IMR-90 (cell line): ENCODE data around the gene NGEF. TPM values are rescaled to one million over a fixed set of nuclear protein-coding genes. Genes with fewer than 3 reads are reported as not detected.
A peak's percentile ranks its signal among the peaks of the same experiment; 100 is the strongest.

Source experiments
- ATAC-seq: fragments of 200-7000 bp; cut with Tn5 transposase; 2 replicates; pipeline ENCODE4 v1.9.1; 2020; ENCODE audit warnings: low read depth, mild to moderate bottlenecking, moderate library complexity
- BruUV-seq: library from RNA; stranded (reverse); fragments of 400-500 nt; replicated peaks from 2 replicates; lab custom pipeline; 2021; lab: Mats Ljungman, UMichigan
- CTCF ChIA-PET: fragments of 300-600 bp; formaldehyde crosslinking; extraction: SDS; loops from one replicate; lab custom pipeline; 2021; ENCODE audit warnings: antibody characterized with exemption; lab: Yijun Ruan, JAX
- POLR2A ChIA-PET: fragments of 300-600 bp; sonication (Branson Sonifier 250); formaldehyde crosslinking; loops from one replicate; lab custom pipeline; 2022; ENCODE audit warnings: antibody characterized with exemption; ENCODE audit not compliant: unreplicated experiment; lab: Charles Lee
- DNase-seq: peaks from one replicate; pipeline ENCODE4 v3.0.0; 2013
- H2AFZ ChIP-seq: replicated peaks from 2 replicates; pipeline ENCODE3; 2013; ENCODE audit warnings: low read length, mild to moderate bottlenecking; ENCODE audit not compliant: poor library complexity
- H2AK5ac ChIP-seq: 2 replicates; pipeline ENCODE4 v1.6.1; 2013; ENCODE audit warnings: low read depth, low read length, inconsistent platforms
- H2AK9ac ChIP-seq: replicated peaks from 2 replicates; pipeline ENCODE3; 2013; ENCODE audit warnings: mild to moderate bottlenecking, low read depth, low read length, moderate library complexity; ENCODE audit not compliant: poor library complexity
- H2BK120ac ChIP-seq: 2 replicates; pipeline ENCODE4 v1.6.1; 2013; ENCODE audit warnings: low read depth, low read length, inconsistent platforms
- H2BK15ac ChIP-seq: 3 replicates; pipeline ENCODE4 v1.6.1; 2013; ENCODE audit warnings: low read depth, low read length, inconsistent platforms
- H2BK20ac ChIP-seq: 2 replicates; pipeline ENCODE4 v1.6.1; 2013; ENCODE audit warnings: low read depth, mild to moderate bottlenecking, inconsistent platforms, low read length, moderate library complexity
- H2BK5ac ChIP-seq: 2 replicates; pipeline ENCODE4 v1.6.1; 2013; ENCODE audit warnings: mild to moderate bottlenecking, low read depth, low read length, inconsistent platforms; ENCODE audit not compliant: poor library complexity, severe bottlenecking
- H3K14ac ChIP-seq: replicated peaks from 2 replicates; pipeline ENCODE4 v1.6.1; 2013; ENCODE audit warnings: low read depth, low read length, inconsistent platforms
- H3K18ac ChIP-seq: 2 replicates; pipeline ENCODE4 v1.6.1; 2013; ENCODE audit warnings: low read depth, low read length, control low read depth
- H3K23ac ChIP-seq: 2 replicates; pipeline ENCODE4 v1.6.1; 2013; ENCODE audit warnings: low read depth, low read length, inconsistent platforms
- H3K27ac ChIP-seq: 2 replicates; pipeline ENCODE4 v1.5.1; 2013; ENCODE audit warnings: mild to moderate bottlenecking, control low read depth, low read length; ENCODE audit not compliant: insufficient read depth
- H3K27me3 ChIP-seq: 2 replicates; pipeline ENCODE4 v1.6.1; 2013; ENCODE audit warnings: low read length; ENCODE audit not compliant: control insufficient read depth, insufficient read depth
- H3K36me3 ChIP-seq: 2 replicates; pipeline ENCODE4 v1.6.1; 2013; ENCODE audit warnings: low read length, mixed read lengths; ENCODE audit not compliant: control insufficient read depth, insufficient read depth
- H3K4ac ChIP-seq: 2 replicates; pipeline ENCODE4 v1.6.1; 2013; ENCODE audit warnings: low read depth, low read length, inconsistent platforms
- H3K4me1 ChIP-seq: 2 replicates; pipeline ENCODE4 v1.6.1; 2013; ENCODE audit warnings: low read length, mixed read lengths; ENCODE audit not compliant: control insufficient read depth, insufficient read depth
- H3K4me2 ChIP-seq: 2 replicates; pipeline ENCODE4 v1.6.1; 2013; ENCODE audit warnings: low read depth, mild to moderate bottlenecking, control low read depth, low read length, moderate library complexity
- H3K4me3 ChIP-seq: 2 replicates; pipeline ENCODE4 v1.5.1; 2013; ENCODE audit warnings: low read depth, mild to moderate bottlenecking, control low read depth, low read length, moderate library complexity; ENCODE audit not compliant: insufficient read depth
- H3K56ac ChIP-seq: 2 replicates; pipeline ENCODE4 v1.6.1; 2013; ENCODE audit warnings: low read length, inconsistent platforms; ENCODE audit not compliant: insufficient read depth; ENCODE audit errors: extremely low read depth
- H3K79me1 ChIP-seq, 2 experiments: 2 replicates each; pipeline ENCODE4 v1.6.1; 2013; ENCODE audit warnings: low read length in 2 of 2, inconsistent platforms in 1 of 2, low read depth in 1 of 2
- H3K9ac ChIP-seq: 2 replicates; pipeline ENCODE4 v1.6.1; 2013; ENCODE audit warnings: low read depth, low read length, control low read depth
- H3K9me1 ChIP-seq: 2 replicates; pipeline ENCODE4 v1.6.1; 2013; ENCODE audit warnings: low read length, inconsistent platforms; ENCODE audit not compliant: insufficient read depth
- H3K9me3 ChIP-seq: 2 replicates; pipeline ENCODE4 v1.6.1; 2013; ENCODE audit warnings: low read length; ENCODE audit not compliant: control insufficient read depth, insufficient read depth
- H4K20me1 ChIP-seq: 2 replicates; pipeline ENCODE4 v1.6.1; 2013; ENCODE audit warnings: low read length, inconsistent platforms; ENCODE audit not compliant: insufficient read depth
- H4K5ac ChIP-seq: 2 replicates; pipeline ENCODE4 v1.6.1; 2013; ENCODE audit warnings: mild to moderate bottlenecking, low read depth, low read length, control low read depth
- H4K8ac ChIP-seq, 2 experiments: 2 replicates each; pipeline ENCODE4 v1.6.1; 2013; ENCODE audit warnings: low read depth in 2 of 2, low read length in 2 of 2, control low read depth in 1 of 2, inconsistent platforms in 1 of 2
- H4K91ac ChIP-seq: 2 replicates; pipeline ENCODE4 v1.6.1; 2013; ENCODE audit warnings: low read depth, low read length, inconsistent platforms; ENCODE audit not compliant: insufficient read depth
- BHLHE40 ChIP-seq: fragments of 150-350 bp; IDR thresholded peaks from 2 replicates; pipeline ENCODE4 v1.6.1; 2016; ENCODE audit warnings: mild to moderate bottlenecking, low read depth, low read length
- CEBPB ChIP-seq: IDR thresholded peaks from 2 replicates; pipeline ENCODE4 v1.6.1; 2012; ENCODE audit warnings: low read depth, low read length, improper control_type of control experiment
- FOS ChIP-seq: fragments of 150-350 bp; IDR thresholded peaks from 2 replicates; pipeline ENCODE4 v1.6.1; 2016; ENCODE audit warnings: low read depth, low read length
- MAFK ChIP-seq: IDR thresholded peaks from 2 replicates; pipeline ENCODE4 v1.6.1; 2012; ENCODE audit warnings: low read depth, low read length, improper control_type of control experiment
- NFE2L2 ChIP-seq: fragments of 150-350 bp; IDR thresholded peaks from 2 replicates; pipeline ENCODE4 v1.6.1; 2016; ENCODE audit warnings: low read depth, mild to moderate bottlenecking, low read length
- RCOR1 ChIP-seq: IDR thresholded peaks from 2 replicates; pipeline ENCODE4 v1.6.1; 2012; ENCODE audit warnings: mild to moderate bottlenecking, low read length, improper control_type of control experiment; ENCODE audit not compliant: insufficient replicate concordance
- WGBS, 2 experiments: methylation state at CpG; one replicate each; pipeline versions ENCODE4 v1.1.5 to v1.1.7; 2013; ENCODE audit warnings: missing lambda C conversion rate in 2 of 2; ENCODE audit not compliant: insufficient read length in 1 of 2; ENCODE audit errors: extremely low coverage in 2 of 2; 5-methylcytosine and 5-hydroxymethylcytosine counted together
- dilution Hi-C: fragments of 300-500 bp; cut with HindIII; formaldehyde crosslinking; loops from one replicate; pipeline ENCODE4 v1.14.3; 2018; ENCODE audit warnings: low sequenced_read_pairs; ENCODE audit not compliant: unreplicated experiment
- in situ Hi-C: fragments of 300-500 bp; cut with MboI; formaldehyde crosslinking; loops from 3 replicates; pipeline ENCODE4 v1.14.3; 2019; ENCODE audit warnings: low sequenced_read_pairs, inconsistent platforms, mixed read lengths
- intact Hi-C: fragments of 100-400 bp; cut with micrococcal nuclease; formaldehyde crosslinking; loops from 2 replicates; pipeline ENCODE4 v1.10.0; 2022
- polyA plus RNA-seq, 3 experiments: library from polyadenylated mRNA; depleted of rRNA; stranded (reverse); fragments of >200 nt; gene quantifications; 2 replicates each; pipeline ENCODE4 v1.2.3, GENCODE V29; 2012; ENCODE audit warnings: low replicate concordance in 1 of 3
- total RNA-seq: library from RNA; depleted of rRNA; stranded (reverse); fragments of >200 nt; gene quantifications from 2 replicates; pipeline ENCODE4 v1.2.3, GENCODE V29; 2012

Gene NGEF
- total and polyA plus RNA-seq, 2 of the 4 experiments (the other 2 are of a cell fraction): 1.1 to 1.7 TPM

DNA sequence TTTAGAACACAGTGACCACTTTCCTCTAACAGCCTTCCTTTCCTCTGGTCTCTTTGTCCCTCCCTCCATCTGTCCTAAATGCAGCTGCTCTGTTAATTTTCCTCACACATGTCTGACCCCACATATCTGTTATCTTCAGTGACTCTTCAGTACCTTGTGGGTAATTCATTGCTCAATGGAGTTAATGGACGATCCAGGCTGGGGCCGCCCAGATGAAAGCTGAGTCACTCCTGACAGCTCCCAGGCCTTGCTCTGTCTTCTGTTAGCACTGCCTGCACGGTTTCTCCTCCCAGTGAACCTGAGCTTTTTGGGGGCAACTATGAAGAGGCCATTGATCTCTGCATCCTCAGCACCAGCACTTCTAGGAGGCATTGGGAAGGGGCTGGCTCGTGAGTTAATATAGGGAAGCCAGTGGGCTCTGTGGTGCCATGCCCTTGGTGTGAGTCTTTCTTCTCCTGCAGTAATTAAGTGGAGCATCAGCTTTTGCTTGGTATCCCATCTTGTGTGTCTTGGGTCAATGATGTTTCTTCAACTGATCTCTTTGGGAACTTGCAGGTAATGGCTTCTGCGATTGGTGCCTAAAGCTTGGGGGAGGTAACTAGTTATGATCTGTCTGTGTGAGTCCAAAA lies 75.7 kb downstream of the NGEF start:
- POLR2A ChIA-PET: interaction anchor here (0.6 kb wide), 1 partner anchor 17 kb away, joined by 3 read pairs; no protein-coding TSS in a partner anchor
- H2AFZ ChIP-seq: no peak overlapping the region

More for the DNA sequence above, 75.7 kb downstream of the NGEF start:
- H4K5ac ChIP-seq: no peak overlapping the region
- dilution Hi-C loops: no loop called here
- DNase-seq (peak; percentile 55), ATAC-seq (peak; percentile 95)
- H2BK15ac ChIP-seq: no peak overlapping the region
- no peak overlapping the region for H4K8ac ChIP-seq
- no peaks in the 10 kb centered on the region for H4K20me1 ChIP-seq
- no peaks in the 10 kb centered on the region for H3K79me1 ChIP-seq
- 38% methylated on average over 2 of the region's 5 CpGs; no CpG with 5 or more reads in 1 of the 2 experiments for WGBS, 2 experiments
- in situ Hi-C loops: no loop called here
- no peak overlapping the region; the same call in 1 of the 2 replicates for H3K23ac ChIP-seq
- CTCF ChIA-PET: interaction anchor here (1.1 kb wide), 1 partner anchor 117 kb away, joined by 3 read pairs; no protein-coding TSS in a partner anchor
- no peak overlapping the region for H3K4ac ChIP-seq
- H3K9ac ChIP-seq: no peak overlapping the region
- no peak overlapping the region for H2AK5ac ChIP-seq
- H3K4me1 ChIP-seq: no peaks in the 10 kb centered on the region
- intact Hi-C loops: no loop called here
- no peak overlapping the region for H4K91ac ChIP-seq
- H2BK120ac ChIP-seq: no peak overlapping the region
- no peaks in the 10 kb centered on the region for H3K36me3 ChIP-seq
- H3K9me1 ChIP-seq: no peaks in the 10 kb centered on the region
- no peak overlapping the region for H2BK20ac ChIP-seq
- BruUV-seq: no TSS peak
- H3K27me3 ChIP-seq: peaks cover 10% of the 10 kb centered on the region
- no peak overlapping the region for H3K27ac ChIP-seq
- H3K4me3 ChIP-seq: no peak overlapping the region
- no peak overlapping the region for H2BK5ac ChIP-seq
- no peak overlapping the region for H3K4me2 ChIP-seq
- no peak overlapping the region for H3K56ac ChIP-seq
- peaks cover 2% of the 10 kb centered on the region; the same call in 1 of the 2 replicates for H3K9me3 ChIP-seq
- no peak overlapping the region for H2AK9ac ChIP-seq
- peak; percentile 80 for TF ChIP-seq CEBPB
- TF ChIP-seq BHLHE40: peak; percentile 88
- TF ChIP-seq RCOR1: no peak
- TF ChIP-seq NFE2L2: peak; percentile 43; the same call in 1 of the 2 replicates
- no peak for TF ChIP-seq FOS
- TF ChIP-seq MAFK: no peak
- H3K18ac ChIP-seq: no peak overlapping the region
- H3K14ac ChIP-seq: no peak overlapping the region
